Loucy (cell line): ENCODE results near the gene MYRIP.

ENCODE experiments used
- CTCF ChIP-seq: fragments of 200-600 bp; sonication (generic); conservative IDR thresholded peaks from 2 replicates; pipeline ENCODE4 v1.5.1; 2014; ENCODE audit warnings: mild to moderate bottlenecking, antibody characterized with exemption, low read length
- EZH2phosphoT487 ChIP-seq: fragments of 200-600 bp; IDR thresholded peaks from 2 replicates; pipeline ENCODE4 v1.6.1; 2018; ENCODE audit warnings: antibody characterized with exemption, mild to moderate bottlenecking, moderate library complexity, borderline replicate concordance

- no peak for TF ChIP-seq CTCF
- no peak for TF ChIP-seq EZH2phosphoT487
Observed at GRCh38 chr3:40103829-40104228, 294.4 kb downstream of the MYRIP start.
